ENCODE data around the gene PDE6A.

GRCh38 chr5:149956685-149957084, 12.1 kb upstream of the PDE6A start:
- no peak for TF ChIP-seq CTCF (conservative IDR thresholded peaks at IDR 0.05)
- TF ChIP-seq EZH2 (IDR thresholded peaks at IDR 0.05; ENCODE audit: low read depth): no peak
